ENCODE measurements around the gene SLC14A1.

The SLC14A1 gene

GRCh38 chr18:45723567-45724355 is at the start of gene SLC14A1:
Gene SLC14A1 (plus strand): TSS chr18:45724181. CDS start chr18:45730321, 6,140 bp downstream.
- no peak within 1 kb of the TSS for H3K4me3 ChIP-seq (ENCODE audit: low read depth, low read length)
- TF ChIP-seq, protein P1, sequence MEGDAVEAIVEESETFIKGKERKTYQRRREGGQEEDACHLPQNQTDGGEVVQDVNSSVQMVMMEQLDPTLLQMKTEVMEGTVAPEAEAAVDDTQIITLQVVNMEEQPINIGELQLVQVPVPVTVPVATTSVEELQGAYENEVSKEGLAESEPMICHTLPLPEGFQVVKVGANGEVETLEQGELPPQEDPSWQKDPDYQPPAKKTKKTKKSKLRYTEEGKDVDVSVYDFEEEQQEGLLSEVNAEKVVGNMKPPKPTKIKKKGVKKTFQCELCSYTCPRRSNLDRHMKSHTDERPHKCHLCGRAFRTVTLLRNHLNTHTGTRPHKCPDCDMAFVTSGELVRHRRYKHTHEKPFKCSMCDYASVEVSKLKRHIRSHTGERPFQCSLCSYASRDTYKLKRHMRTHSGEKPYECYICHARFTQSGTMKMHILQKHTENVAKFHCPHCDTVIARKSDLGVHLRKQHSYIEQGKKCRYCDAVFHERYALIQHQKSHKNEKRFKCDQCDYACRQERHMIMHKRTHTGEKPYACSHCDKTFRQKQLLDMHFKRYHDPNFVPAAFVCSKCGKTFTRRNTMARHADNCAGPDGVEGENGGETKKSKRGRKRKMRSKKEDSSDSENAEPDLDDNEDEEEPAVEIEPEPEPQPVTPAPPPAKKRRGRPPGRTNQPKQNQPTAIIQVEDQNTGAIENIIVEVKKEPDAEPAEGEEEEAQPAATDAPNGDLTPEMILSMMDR (IDR thresholded peaks at IDR 0.05; ENCODE audit: insufficient read depth, low read depth, low read length, missing control alignments): no peak
- DNase-seq (ENCODE audit: low read depth): no peak

DNA sequence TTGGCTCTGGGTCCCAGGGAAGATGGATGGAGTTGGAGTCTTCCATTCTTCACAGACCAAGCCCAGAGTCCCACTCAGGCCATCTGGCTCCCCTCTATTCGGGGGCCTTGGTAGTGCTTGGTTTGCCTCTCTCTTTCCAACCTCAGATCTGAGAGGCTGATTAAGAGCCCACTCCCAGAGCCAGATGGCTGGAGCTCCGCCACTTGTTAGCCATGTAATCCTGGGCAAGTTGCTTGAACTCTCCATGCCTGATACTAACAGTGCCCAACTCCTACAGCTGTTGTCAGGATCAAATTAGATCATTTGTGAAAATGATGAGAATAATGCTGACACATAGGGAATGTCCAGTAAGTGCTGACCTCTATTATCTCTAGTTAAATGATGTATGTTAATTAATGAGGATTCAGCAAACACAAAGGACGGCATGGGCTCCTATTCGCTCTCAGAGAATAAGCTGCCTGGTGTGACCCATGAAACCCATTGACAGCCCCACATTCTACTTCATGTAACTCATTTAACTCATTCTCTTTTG is 46.6 kb upstream of the SLC14A1 start:
- DNase-seq (ENCODE audit: low read depth): no peak
- TF ChIP-seq, protein P1 (IDR thresholded peaks at IDR 0.05; ENCODE audit: insufficient read depth, low read depth, low read length, missing control alignments): no peak
- no peak overlapping the region for H3K4me3 ChIP-seq (ENCODE audit: low read depth, low read length)

DNA sequence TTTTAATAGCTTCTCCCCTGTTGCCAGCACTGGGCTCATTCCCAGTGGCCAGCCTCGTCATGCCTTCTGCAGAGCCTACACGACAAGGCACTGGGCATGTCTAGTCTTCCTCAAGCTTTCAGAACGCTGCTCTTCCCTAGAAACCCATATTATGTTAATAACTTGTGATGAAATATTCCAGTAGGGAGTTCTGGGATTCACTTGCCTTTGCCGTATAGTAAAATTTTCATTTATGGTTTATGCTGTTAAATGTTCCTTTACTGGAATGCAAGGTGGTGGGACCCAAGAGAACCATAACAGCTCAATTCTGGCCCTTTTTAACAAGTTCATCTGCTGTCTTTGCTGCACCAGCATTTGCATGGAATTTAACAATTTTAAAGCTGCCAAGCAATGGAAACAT is 45.5 kb upstream of the SLC14A1 start:
- DNase-seq (ENCODE audit: low read depth): no peak
- no peak overlapping the region for H3K4me3 ChIP-seq (ENCODE audit: low read depth, low read length)
- TF ChIP-seq, protein P1 (IDR thresholded peaks at IDR 0.05; ENCODE audit: insufficient read depth, low read depth, low read length, missing control alignments): no peak

GRCh38 chr18:45678850-45679249 is 45.1 kb upstream of the SLC14A1 start:
- no peak for DNase-seq (ENCODE audit: low read depth)
- H3K4me3 ChIP-seq (ENCODE audit: low read depth, low read length): no peak overlapping the region
- TF ChIP-seq, protein P1 (IDR thresholded peaks at IDR 0.05; ENCODE audit: insufficient read depth, low read depth, low read length, missing control alignments): no peak

DNA sequence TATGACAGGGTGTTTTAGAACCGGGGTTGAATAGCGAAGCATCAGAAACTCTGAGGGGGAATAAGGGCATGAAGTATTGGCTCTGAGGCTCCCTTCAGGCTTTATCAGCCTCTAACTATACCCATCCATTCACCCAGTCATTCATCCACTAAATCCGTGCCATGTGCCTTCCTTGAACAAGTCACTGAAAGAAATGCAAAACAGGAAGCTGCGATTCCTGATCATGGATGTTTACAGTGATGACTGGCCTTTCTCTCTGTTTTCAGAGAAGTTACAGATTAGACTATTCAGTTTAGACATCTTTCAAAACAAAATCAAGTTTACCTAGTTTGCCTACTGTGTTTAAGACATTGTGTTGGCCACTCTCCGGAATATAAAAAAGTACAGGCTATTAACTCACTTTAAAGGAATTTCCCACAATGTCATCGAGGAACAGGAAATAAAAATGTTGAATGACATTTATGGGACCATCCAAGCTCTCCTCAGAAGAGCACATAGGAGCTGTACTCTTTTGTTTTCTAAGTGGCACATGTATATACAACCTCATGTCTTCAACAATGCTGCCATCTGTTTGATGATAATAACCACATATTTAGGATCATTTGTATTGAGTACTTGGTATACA is 43.8 kb upstream of the SLC14A1 start:
- TF ChIP-seq, protein P1 (IDR thresholded peaks at IDR 0.05; ENCODE audit: insufficient read depth, low read depth, low read length, missing control alignments): no peak
- DNase-seq (ENCODE audit: low read depth): no peak
- H3K4me3 ChIP-seq (ENCODE audit: low read depth, low read length): no peak overlapping the region

DNA sequence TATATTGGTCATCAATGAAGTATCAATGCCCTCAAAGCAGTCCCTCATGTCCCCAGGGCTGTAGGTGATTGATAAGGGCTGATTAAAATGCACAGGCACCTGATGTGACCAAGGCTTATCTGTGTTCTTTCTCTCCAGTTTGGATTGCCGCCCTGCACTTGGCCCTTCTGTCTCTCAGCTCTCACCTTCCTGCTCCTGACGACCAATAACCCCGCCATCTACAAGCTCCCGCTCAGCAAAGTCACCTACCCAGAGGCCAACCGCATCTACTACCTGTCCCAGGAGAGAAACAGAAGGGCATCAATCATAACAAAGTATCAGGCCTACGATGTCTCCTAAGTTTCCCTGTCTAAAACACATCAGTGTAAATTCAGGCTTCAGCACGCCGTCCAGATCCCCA is 41.8 kb upstream of the SLC14A1 start:
- TF ChIP-seq, protein P1 (IDR thresholded peaks at IDR 0.05; ENCODE audit: insufficient read depth, low read depth, low read length, missing control alignments): no peak
- no peak overlapping the region for H3K4me3 ChIP-seq (ENCODE audit: low read depth, low read length)
- DNase-seq (ENCODE audit: low read depth): no peak

All from GM12865 (cell line).